ENCODE results near the gene SCUBE1. TPM values are rescaled to one million over a fixed set of nuclear protein-coding genes. Genes with fewer than 3 reads are reported as not detected.

The SCUBE1 gene
- total RNA-seq, 1 experiment from 2014 or later, result not detected

DNA sequence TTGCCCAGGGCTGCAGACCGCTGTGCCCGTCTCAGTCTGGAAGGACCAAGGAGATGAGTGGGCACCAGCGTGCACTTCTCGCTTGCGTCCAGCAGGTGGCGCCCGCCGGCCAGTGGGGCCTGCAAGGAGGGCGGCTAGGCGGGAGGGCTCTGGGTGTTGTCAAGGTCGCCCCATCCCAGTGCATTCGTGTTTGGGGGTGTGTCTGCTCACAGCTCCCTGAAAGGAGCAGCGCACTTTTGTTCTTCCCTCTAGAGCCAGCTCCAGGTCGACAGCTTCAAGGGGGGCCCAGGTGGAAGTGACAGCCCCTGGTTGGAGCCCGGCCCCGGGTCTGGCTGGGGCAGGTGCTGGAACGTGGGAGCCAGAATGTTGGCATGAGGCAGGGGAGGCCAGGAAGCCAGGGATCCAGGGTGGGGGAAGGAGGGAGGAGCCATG lies 45.3 kb upstream of the SCUBE1 start:
- TF ChIP-seq, protein P1, sequence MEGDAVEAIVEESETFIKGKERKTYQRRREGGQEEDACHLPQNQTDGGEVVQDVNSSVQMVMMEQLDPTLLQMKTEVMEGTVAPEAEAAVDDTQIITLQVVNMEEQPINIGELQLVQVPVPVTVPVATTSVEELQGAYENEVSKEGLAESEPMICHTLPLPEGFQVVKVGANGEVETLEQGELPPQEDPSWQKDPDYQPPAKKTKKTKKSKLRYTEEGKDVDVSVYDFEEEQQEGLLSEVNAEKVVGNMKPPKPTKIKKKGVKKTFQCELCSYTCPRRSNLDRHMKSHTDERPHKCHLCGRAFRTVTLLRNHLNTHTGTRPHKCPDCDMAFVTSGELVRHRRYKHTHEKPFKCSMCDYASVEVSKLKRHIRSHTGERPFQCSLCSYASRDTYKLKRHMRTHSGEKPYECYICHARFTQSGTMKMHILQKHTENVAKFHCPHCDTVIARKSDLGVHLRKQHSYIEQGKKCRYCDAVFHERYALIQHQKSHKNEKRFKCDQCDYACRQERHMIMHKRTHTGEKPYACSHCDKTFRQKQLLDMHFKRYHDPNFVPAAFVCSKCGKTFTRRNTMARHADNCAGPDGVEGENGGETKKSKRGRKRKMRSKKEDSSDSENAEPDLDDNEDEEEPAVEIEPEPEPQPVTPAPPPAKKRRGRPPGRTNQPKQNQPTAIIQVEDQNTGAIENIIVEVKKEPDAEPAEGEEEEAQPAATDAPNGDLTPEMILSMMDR (conservative IDR thresholded peaks at IDR 0.05), result peak; percentile 99
- TF ChIP-seq EZH2 (IDR thresholded peaks at IDR 0.05; ENCODE audit: low read depth), result no peak
- H3K36me3 ChIP-seq (ENCODE audit: low read depth), result no peaks in the 10 kb centered on the region
- no peak overlapping the region for H2AFZ ChIP-seq
- no peaks in the 10 kb centered on the region for H3K9me3 ChIP-seq (ENCODE audit: insufficient read depth, low read depth)
- H3K27ac ChIP-seq, result no peak overlapping the region
- no peaks in the 10 kb centered on the region for H3F3A ChIP-seq (ENCODE audit: insufficient read depth, low read depth)
- H3K4me3 ChIP-seq, result no peak overlapping the region
- H3K4me1 ChIP-seq (replicated peaks; ENCODE audit: insufficient read depth), result no peaks in the 10 kb centered on the region
- CTCF ChIA-PET, result no interaction called here
- intact Hi-C loops (cut with micrococcal nuclease; ENCODE audit: unreplicated experiment), result loop anchor here (1.0 kb wide), 2 partner anchors 408 to 438 kb away; no protein-coding TSS in a partner anchor
- H3K4me2 ChIP-seq, result no peak overlapping the region
- POLR2A ChIA-PET (ENCODE audit: unreplicated experiment), result no interaction called here
- H3K79me2 ChIP-seq (ENCODE audit: low read depth), result no peaks in the 10 kb centered on the region
- no peaks in the 10 kb centered on the region for H3K9me2 ChIP-seq (ENCODE audit: insufficient read depth)
- BruUV-seq (replicated peaks), result no TSS peak
- peaks cover 95% of the 10 kb centered on the region for H3K27me3 ChIP-seq (ENCODE audit: insufficient read depth, low read depth)
- peak; percentile 46 to 73 for DNase-seq
- H4K20me1 ChIP-seq (ENCODE audit: insufficient read depth), result no peaks in the 10 kb centered on the region

DNA sequence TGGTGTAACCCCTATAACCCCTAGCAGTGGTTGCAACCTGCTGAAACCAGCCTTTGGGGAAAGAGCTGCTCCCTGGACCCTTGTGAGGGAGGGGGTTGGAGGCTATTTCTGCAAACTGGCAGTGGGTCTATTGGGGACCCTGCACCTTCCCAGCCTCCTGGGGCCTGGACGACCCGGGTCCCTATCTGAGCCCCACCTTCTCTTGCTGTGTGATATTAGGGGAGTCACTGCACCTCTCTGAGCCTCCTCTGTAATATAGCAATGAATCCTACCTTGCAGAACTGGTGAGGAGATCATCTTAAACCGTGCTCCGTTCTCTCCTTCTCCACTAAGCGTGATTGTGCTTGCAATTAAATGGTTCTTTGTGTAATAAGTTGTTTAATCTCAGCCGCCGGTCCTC lies 44.6 kb upstream of the SCUBE1 start:
- DNase-seq, result no peak
- BruUV-seq (replicated peaks), result no TSS peak
- H3K4me2 ChIP-seq, result no peak overlapping the region
- H3K9me2 ChIP-seq (ENCODE audit: insufficient read depth), result no peaks in the 10 kb centered on the region
- H3K4me3 ChIP-seq, result no peak overlapping the region
- POLR2A ChIA-PET (ENCODE audit: unreplicated experiment), result no interaction called here
- no peak for TF ChIP-seq EZH2 (IDR thresholded peaks at IDR 0.05; ENCODE audit: low read depth)
- TF ChIP-seq, protein P1 (conservative IDR thresholded peaks at IDR 0.05), result no peak
- H3K4me1 ChIP-seq (replicated peaks; ENCODE audit: insufficient read depth), result no peaks in the 10 kb centered on the region
- no peaks in the 10 kb centered on the region for H3K79me2 ChIP-seq (ENCODE audit: low read depth)
- H4K20me1 ChIP-seq (ENCODE audit: insufficient read depth), result no peaks in the 10 kb centered on the region
- no peaks in the 10 kb centered on the region for H3K9me3 ChIP-seq (ENCODE audit: insufficient read depth, low read depth)
- CTCF ChIA-PET, result interaction anchor here (0.5 kb wide), 1 partner anchor 384 kb away, joined by 5 read pairs; no protein-coding TSS in a partner anchor
- no peaks in the 10 kb centered on the region for H3K36me3 ChIP-seq (ENCODE audit: low read depth)
- H3K27me3 ChIP-seq (ENCODE audit: insufficient read depth, low read depth), result peaks cover 95% of the 10 kb centered on the region
- H3F3A ChIP-seq (ENCODE audit: insufficient read depth, low read depth), result no peaks in the 10 kb centered on the region
- no peak overlapping the region for H3K27ac ChIP-seq
- no peak overlapping the region for H2AFZ ChIP-seq
- intact Hi-C loops (cut with micrococcal nuclease; ENCODE audit: unreplicated experiment), result loop anchor here (1.0 kb wide), 2 partner anchors 408 to 438 kb away; no protein-coding TSS in a partner anchor

DNA sequence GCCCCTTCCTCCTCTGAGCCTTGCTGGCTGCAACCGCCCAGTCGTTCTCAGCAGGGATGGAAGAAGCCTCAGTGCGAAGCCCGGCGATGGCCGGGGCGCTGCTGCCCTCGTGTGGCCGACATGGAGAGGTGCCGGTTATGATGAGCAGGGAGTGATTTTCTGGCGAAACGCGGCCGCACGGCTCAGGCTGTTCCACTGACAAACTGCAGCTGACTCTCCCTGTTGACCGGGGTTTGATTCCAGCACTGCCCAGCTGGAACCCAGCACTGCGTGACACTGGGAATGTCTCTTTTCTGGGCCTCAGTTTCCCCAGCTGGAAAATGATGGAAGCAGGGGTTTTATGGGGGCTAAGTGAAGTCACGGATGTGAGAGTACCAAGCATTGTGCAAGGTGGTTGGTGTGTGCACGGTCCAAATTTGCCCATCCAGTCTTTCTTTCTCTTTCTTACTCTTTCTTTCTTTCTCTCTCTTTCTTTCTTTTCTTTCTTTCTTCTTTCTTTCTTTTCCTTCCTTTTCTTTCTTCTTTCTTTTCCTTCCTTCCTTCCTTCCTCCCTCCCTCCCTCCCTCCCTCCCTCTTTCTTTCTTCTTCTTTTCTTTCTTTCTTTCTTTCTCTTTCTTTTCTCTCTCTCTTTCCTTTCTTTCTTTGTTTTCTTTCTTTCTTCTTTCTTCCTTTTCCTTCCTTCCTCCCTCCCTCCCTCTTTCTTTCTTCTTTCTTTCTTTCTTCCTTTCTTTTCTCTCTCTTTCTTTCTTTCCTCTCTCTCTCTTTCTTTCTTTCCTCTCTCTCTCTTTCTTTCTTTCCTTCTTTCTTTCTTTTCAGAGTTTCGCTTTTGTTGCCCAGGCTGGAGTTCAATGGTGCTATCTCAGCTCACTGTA lies 42.8 kb upstream of the SCUBE1 start:
- H2AFZ ChIP-seq, result no peak overlapping the region
- H3K9me3 ChIP-seq (ENCODE audit: insufficient read depth, low read depth), result no peaks in the 10 kb centered on the region
- TF ChIP-seq, protein P1 (conservative IDR thresholded peaks at IDR 0.05), result peak; percentile 96
- no peak for TF ChIP-seq EZH2 (IDR thresholded peaks at IDR 0.05; ENCODE audit: low read depth)
- ChIA-PET CTCF (interaction anchor here (0.6 to 0.7 kb wide), 3 partner anchors 117 to 233 kb away, joined by 3 to 6 read pairs (median 3); no protein-coding TSS in a partner anchor), POLR2A (ENCODE audit: unreplicated experiment) (no interaction called here)
- H3K27me3 ChIP-seq (ENCODE audit: insufficient read depth, low read depth), result peaks cover 95% of the 10 kb centered on the region
- no peak overlapping the region for H3K4me2 ChIP-seq
- intact Hi-C loops (cut with micrococcal nuclease; ENCODE audit: unreplicated experiment), result loop anchor here (1.0 kb wide), 2 partner anchors 112 to 155 kb away; no protein-coding TSS in a partner anchor
- H4K20me1 ChIP-seq (ENCODE audit: insufficient read depth), result no peaks in the 10 kb centered on the region
- peak; percentile 48 to 68 for DNase-seq
- H3F3A ChIP-seq (ENCODE audit: insufficient read depth, low read depth), result no peaks in the 10 kb centered on the region
- no peak overlapping the region for H3K27ac ChIP-seq
- no peak overlapping the region for H3K4me3 ChIP-seq
- no peaks in the 10 kb centered on the region for H3K79me2 ChIP-seq (ENCODE audit: low read depth)
- H3K4me1 ChIP-seq (replicated peaks; ENCODE audit: insufficient read depth), result no peaks in the 10 kb centered on the region
- H3K9me2 ChIP-seq (ENCODE audit: insufficient read depth), result no peaks in the 10 kb centered on the region
- H3K36me3 ChIP-seq (ENCODE audit: low read depth), result no peaks in the 10 kb centered on the region
- BruUV-seq (replicated peaks), result no TSS peak

Measured in PC-9 (cell line).